Measurements from ENCODE around the gene MDFI. TPM values are rescaled to one million over a fixed set of nuclear protein-coding genes. Genes with fewer than 3 reads are reported as not detected.

The MDFI gene
- polyA plus RNA-seq, 3 donors, result 39.6 to 67.5 (median 47.6) TPM

- DNase-seq, result no peak
Measured at GRCh38 chr6:41699063-41699462, 60.8 kb downstream of the MDFI start.

DNA sequence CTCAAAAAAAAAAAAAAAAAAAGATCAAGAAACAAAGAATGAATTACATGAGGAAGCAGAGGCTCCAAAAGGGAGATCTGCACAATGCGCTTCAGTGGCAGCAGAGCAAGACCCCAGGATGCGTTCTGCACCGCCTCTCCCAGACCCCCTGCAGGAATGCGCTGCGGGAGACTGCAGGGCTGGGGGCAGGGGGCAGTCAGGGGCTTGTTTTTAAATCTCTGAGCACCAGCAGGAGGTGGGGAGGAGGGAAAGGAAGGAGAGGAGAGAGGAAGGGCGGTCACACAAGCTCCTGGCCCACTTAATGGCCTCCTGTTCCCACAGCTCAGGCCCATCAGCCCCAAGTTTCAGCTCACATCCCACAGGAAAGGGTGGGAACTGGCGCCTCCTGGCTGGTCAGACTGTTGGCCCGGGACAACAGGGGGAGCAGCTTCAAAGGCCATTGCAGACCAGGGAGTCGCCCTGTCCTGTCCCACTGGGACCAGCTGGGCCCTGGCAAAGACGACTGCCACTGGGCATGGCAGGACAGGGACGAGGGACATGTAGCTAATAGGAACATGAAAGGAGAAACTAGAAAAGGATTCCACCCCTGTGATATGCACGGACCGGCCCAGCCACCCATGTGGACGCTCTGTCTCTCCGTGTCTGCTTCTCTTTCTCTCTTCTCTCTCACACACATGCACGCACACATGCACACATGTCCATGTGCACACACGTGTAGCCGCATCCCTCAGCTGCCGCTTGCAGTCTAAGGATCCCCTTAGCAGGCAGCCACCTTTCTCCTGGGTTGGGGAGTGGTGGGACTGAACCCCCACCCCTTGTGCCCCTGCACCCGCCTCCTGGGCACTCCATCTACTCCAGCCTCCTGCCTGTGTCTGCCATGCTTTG lies 62.4 kb downstream of the MDFI start:
- DNase-seq, result no peak

DNA sequence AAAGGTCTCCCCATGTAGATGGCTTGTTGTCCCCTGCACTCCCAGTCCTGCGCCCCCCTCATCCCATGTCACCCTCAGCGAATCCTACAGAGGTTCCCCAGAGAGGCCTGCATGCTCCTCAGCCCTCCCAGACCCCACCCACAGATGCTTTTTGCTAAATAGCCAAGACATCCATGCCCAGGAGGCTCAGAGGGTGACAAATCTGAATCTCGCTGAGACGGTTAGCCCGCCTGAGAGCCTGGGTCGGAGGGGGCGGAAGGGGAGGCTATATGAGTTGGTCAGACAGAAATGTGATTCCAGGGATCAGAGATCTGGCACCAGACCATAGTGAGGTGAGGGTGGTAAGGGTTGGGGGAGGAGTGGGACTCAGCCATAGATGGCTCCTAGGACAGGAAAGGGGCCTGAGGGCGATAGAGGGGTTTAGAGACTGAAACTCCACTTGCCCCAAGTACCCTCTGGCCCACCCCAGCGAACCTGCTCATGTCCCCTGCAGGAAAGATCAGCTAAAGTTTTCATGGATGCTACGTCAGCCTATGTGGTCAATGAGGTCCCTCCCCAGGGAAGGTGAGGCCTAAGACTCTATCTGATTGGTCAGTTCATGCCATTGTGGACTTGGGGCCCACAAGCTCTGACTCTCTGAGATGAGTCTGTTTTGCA lies 63.9 kb downstream of the MDFI start:
- DNase-seq, result no peak

DNA sequence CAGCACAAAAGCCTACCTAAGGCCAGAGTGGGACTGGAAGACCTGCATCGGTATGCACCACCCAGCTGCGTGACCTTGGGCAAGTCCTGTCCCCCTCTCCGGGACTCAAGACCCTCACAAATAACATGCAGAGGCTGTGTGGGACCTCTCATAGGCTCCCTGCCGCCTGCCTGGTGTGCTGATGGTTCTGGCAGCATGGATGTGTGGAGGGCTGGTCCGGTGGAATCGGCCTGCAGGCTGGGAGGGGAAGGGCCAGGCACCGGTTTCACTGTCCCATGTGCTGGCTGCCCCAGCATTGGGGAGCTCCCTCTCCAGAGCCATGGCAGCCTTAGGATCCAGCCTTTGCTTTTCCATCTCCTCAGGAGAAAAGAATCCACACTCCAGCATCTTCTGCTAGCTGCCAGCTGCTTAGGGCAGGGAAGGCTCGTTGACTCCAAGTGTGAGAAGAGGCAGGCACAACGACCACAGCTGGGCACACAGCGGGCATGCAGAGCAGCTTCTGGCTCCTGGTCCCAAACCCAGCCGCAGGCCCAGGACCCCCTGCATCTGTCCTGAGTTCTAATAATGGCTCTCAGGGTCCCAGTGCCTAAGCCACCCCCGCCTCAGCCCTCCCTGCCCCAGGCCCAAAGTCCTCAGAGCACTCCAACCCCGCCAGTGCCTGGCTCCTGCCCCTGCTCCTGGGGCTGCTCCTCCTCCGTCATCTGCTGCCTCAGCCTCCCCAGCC lies 64.7 kb downstream of the MDFI start:
- DNase-seq, result no peak

Other genes with a start within 250 kb of the MDFI start
- gene FOXP4, start 92.1 kb upstream of the MDFI start, polyA plus RNA-seq (ENCODE audit: insufficient read length in 3 of 3), result 10 to 100 TPM; 34.3 to 48.4 (median 45.7) TPM
- gene TFEB, start 97.1 kb downstream of the MDFI start, polyA plus RNA-seq (ENCODE audit: insufficient read length in 3 of 3), result 1 to 10 TPM; 7.9 to 9.9 (median 9.4) TPM
- gene PGC, start 108.9 kb downstream of the MDFI start, polyA plus RNA-seq (ENCODE audit: insufficient read length in 3 of 3), result under 1 TPM in 1 of 3 donors, not detected in 2; 0.16 TPM
- gene FRS3, start 141.4 kb downstream of the MDFI start, polyA plus RNA-seq (ENCODE audit: insufficient read length in 3 of 3), result 1 to 10 TPM; 6.0 to 9.2 (median 8.6) TPM
- gene PRICKLE4, start 142.3 kb downstream of the MDFI start, polyA plus RNA-seq (ENCODE audit: insufficient read length in 3 of 3), result 1 to 10 TPM; 3.2 to 7.0 (median 6.0) TPM
- gene TOMM6, start 149.2 kb downstream of the MDFI start, polyA plus RNA-seq (ENCODE audit: insufficient read length in 3 of 3), result 100 to 1,000 TPM; 216 to 241 (median 225) TPM